Nephron progenitor cell (in vitro differentiated cells): ENCODE results near the gene ARHGAP23.
"Not testable (repeated sequence)": the region's sequence is repeated elsewhere in the genome, so short reads cannot be mapped to it uniquely, and the experiment has no call there.

Source experiments
- DNase-seq: peaks from one replicate; pipeline ENCODE4 v3.0.0; 2021
- H3K27ac Mint-ChIP-seq: 2 replicates; pipeline ENCODE4 v1.8.0; 2021; ENCODE audit warnings: mild to moderate bottlenecking, moderate library complexity, mixed read lengths
- H3K27me3 Mint-ChIP-seq: 2 replicates; pipeline ENCODE4 v1.8.0; 2021; ENCODE audit warnings: mild to moderate bottlenecking, low read depth, mixed read lengths; ENCODE audit not compliant: poor library complexity
- H3K36me3 Mint-ChIP-seq: 2 replicates; pipeline ENCODE4 v1.8.0; 2021; ENCODE audit warnings: low read depth, mixed read lengths
- H3K4me1 Mint-ChIP-seq: 2 replicates; pipeline ENCODE4 v1.8.0; 2021; ENCODE audit warnings: mixed read lengths
- H3K4me3 Mint-ChIP-seq: 2 replicates; pipeline ENCODE4 v1.8.0; 2021; ENCODE audit warnings: mild to moderate bottlenecking, moderate library complexity, mixed read lengths
- H3K9me3 Mint-ChIP-seq: 2 replicates; pipeline ENCODE4 v1.8.0; 2021; ENCODE audit warnings: mild to moderate bottlenecking, moderate library complexity, mixed read lengths
- CTCF ChIP-seq: fragments of 200-600 bp; sonication (generic); IDR thresholded peaks from 2 replicates; pipeline ENCODE4 v1.5.0; 2021; ENCODE audit warnings: antibody characterized with exemption

The ARHGAP23 gene

GRCh38 chr17:38436386-38436785 is 8.1 kb downstream of the ARHGAP23 start:
- peak overlapping the region; percentile 84 for H3K27ac Mint-ChIP-seq
- H3K4me1 Mint-ChIP-seq = peaks cover 44% of the 10 kb centered on the region
- H3K4me3 Mint-ChIP-seq = no peak overlapping the region
- no peaks in the 10 kb centered on the region for H3K9me3 Mint-ChIP-seq
- H3K36me3 Mint-ChIP-seq = no peaks in the 10 kb centered on the region
- no peak for DNase-seq
- no peak for TF ChIP-seq CTCF
- peaks cover 4% of the 10 kb centered on the region for H3K27me3 Mint-ChIP-seq

GRCh38 chr17:38437313-38437712 is 9.0 kb downstream of the ARHGAP23 start:
- not testable (repeated sequence) for DNase-seq, H3K4me3 Mint-ChIP-seq, H3K36me3 Mint-ChIP-seq, H3K27ac Mint-ChIP-seq, H3K9me3 Mint-ChIP-seq, H3K27me3 Mint-ChIP-seq
- H3K4me1 Mint-ChIP-seq = peaks cover 47% of the 10 kb centered on the region

GRCh38 chr17:38439436-38439835 is 11.2 kb downstream of the ARHGAP23 start:
- H3K9me3 Mint-ChIP-seq = no peaks in the 10 kb centered on the region
- DNase-seq = no peak
- no peaks in the 10 kb centered on the region for H3K36me3 Mint-ChIP-seq
- no peak overlapping the region for H3K4me3 Mint-ChIP-seq
- peaks cover 4% of the 10 kb centered on the region for H3K27me3 Mint-ChIP-seq
- peak overlapping the region; percentile 17 for H3K27ac Mint-ChIP-seq
- H3K4me1 Mint-ChIP-seq = peaks cover 46% of the 10 kb centered on the region
- no peak for TF ChIP-seq CTCF

- H3K27me3 Mint-ChIP-seq = peaks cover 6% of the 10 kb centered on the region
- no peak overlapping the region for H3K27ac Mint-ChIP-seq
- no peak overlapping the region for H3K4me3 Mint-ChIP-seq
- TF ChIP-seq CTCF = no peak
- no peaks in the 10 kb centered on the region for H3K36me3 Mint-ChIP-seq
- peaks cover 33% of the 10 kb centered on the region for H3K4me1 Mint-ChIP-seq
- no peaks in the 10 kb centered on the region for H3K9me3 Mint-ChIP-seq
- no peak for DNase-seq
These were observed 12.5 kb downstream of the ARHGAP23 start for GRCh38 chr17:38440614-38441397.

- H3K9me3 Mint-ChIP-seq = no peaks in the 10 kb centered on the region
- peaks cover 28% of the 10 kb centered on the region for H3K4me1 Mint-ChIP-seq
- H3K27ac Mint-ChIP-seq = no peak overlapping the region
- H3K27me3 Mint-ChIP-seq = peaks cover 8% of the 10 kb centered on the region
- no peak for TF ChIP-seq CTCF
- no peak overlapping the region for H3K4me3 Mint-ChIP-seq
- DNase-seq = no peak
- H3K36me3 Mint-ChIP-seq = no peaks in the 10 kb centered on the region
These were observed 13.3 kb downstream of the ARHGAP23 start for GRCh38 chr17:38441429-38442061.

- Mint-ChIP-seq H3K4me1 (peaks cover 23% of the 10 kb centered on the region), H3K4me3 (no peak overlapping the region), H3K36me3 (no peaks in the 10 kb centered on the region), H3K9me3 (no peaks in the 10 kb centered on the region), H3K27ac (no peak overlapping the region), H3K27me3 (peaks cover 8% of the 10 kb centered on the region)
- DNase-seq = no peak
- TF ChIP-seq CTCF = no peak
These were observed 14.3 kb downstream of the ARHGAP23 start for GRCh38 chr17:38442548-38442947.
